ENCODE data around the gene TCF4. TPM values are rescaled to one million over a fixed set of nuclear protein-coding genes. Genes with fewer than 3 reads are reported as not detected.

Gene TCF4
- total RNA-seq, 1 experiment from 2014 or later: 261 TPM

DNA sequence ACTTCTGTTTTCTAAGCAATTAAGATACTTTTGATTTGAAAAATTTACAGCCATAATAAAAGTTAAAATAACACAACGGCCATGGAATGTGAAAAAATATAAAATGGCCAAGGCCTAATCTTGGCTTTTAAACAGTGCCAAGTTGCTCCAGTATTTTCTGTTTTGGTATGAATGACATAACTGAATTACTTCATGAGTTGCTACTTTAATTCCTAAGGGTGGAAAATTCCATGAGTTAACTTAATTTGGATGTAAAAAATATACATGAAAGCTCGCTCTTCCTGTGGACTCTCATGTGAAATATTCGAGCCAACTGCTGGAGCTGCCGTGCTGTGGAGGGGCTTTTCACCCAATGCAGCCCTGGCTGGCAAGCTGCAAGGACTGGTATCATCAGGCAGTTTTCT, 342.8 kb downstream of the TCF4 start:
- no peak overlapping the region for H3K27ac ChIP-seq (ENCODE audit: low read length)
- H3K4me3 ChIP-seq (ENCODE audit: low read length): no peak overlapping the region
- no peak for DNase-seq
- H3K9me3 ChIP-seq (ENCODE audit: low read length): no peaks in the 10 kb centered on the region
- H3K9me2 ChIP-seq (replicated peaks; ENCODE audit: insufficient read depth, low read length): no peaks in the 10 kb centered on the region
- no peaks in the 10 kb centered on the region for H3K79me2 ChIP-seq (ENCODE audit: low read length)
- H3K27me3 ChIP-seq (ENCODE audit: low read length): no peaks in the 10 kb centered on the region
- no peak overlapping the region for H3K4me2 ChIP-seq (ENCODE audit: low read depth, low read length, poor library complexity, severe bottlenecking)
- H3K9ac ChIP-seq (ENCODE audit: low read length): no peak overlapping the region
- H2AFZ ChIP-seq (ENCODE audit: low read length): no peak overlapping the region
- H4K20me1 ChIP-seq (ENCODE audit: insufficient read depth, low read depth, low read length): no peaks in the 10 kb centered on the region
- H3K4me1 ChIP-seq (ENCODE audit: low read length): no peaks in the 10 kb centered on the region
- peaks cover 18% of the 10 kb centered on the region; the same call in 1 of the 2 replicates for H3K36me3 ChIP-seq (ENCODE audit: insufficient read depth, low read length)

DNA sequence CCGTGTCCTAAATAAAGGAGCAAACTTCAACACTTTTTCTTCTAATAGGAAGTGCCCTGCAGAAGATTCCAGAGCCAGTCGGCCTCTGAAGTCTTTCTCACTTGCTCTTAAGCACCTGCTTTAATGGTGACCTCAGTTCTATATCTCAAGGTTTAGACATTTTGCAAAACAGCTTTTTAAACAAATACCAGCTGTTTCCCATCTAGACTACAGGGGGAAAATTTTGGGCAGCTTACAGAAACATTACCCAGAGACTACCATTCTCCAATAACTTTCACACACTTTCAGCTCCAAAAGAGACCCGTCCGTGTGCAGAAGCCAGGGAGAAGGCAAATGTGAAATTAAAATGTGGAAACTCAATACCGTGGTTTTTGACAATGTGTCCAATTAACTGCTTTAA, 343.4 kb downstream of the TCF4 start:
- Histone ChIP-seq H3K9me2 (replicated peaks; ENCODE audit: insufficient read depth, low read length) (no peaks in the 10 kb centered on the region), H2AFZ (ENCODE audit: low read length) (no peak overlapping the region), H3K27me3 (ENCODE audit: low read length) (no peaks in the 10 kb centered on the region), H3K27ac (ENCODE audit: low read length) (no peak overlapping the region), H3K4me2 (ENCODE audit: low read depth, low read length, poor library complexity, severe bottlenecking) (no peak overlapping the region), H4K20me1 (ENCODE audit: insufficient read depth, low read depth, low read length) (no peaks in the 10 kb centered on the region), H3K4me3 (ENCODE audit: low read length) (no peak overlapping the region), H3K4me1 (ENCODE audit: low read length) (no peaks in the 10 kb centered on the region), H3K36me3 (ENCODE audit: insufficient read depth, low read length) (peaks cover 14% of the 10 kb centered on the region; the same call in 1 of the 2 replicates), H3K79me2 (ENCODE audit: low read length) (no peaks in the 10 kb centered on the region), H3K9me3 (ENCODE audit: low read length) (no peaks in the 10 kb centered on the region), H3K9ac (ENCODE audit: low read length) (no peak overlapping the region)
- DNase-seq: no peak

DNA sequence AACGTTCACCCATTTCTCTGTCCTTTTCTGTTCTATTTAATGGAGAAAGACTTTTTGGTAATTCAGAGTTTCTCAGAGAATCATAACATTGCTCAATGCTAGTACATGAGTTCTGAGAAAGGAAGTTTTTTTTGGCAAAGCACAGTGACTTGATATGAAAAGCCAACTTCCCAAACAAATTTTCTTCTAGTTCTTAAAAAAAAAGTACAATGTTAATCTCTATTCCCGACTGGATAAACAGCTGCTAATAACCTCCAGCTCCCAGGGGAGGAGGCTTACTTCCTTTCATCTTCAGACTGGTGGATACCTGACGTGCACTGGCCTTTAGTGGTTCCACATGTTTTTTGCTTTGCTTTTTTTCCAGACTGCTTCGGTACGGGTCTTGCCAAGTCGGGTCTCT, 344.1 kb downstream of the TCF4 start:
- Histone ChIP-seq H3K79me2 (ENCODE audit: low read length) (no peaks in the 10 kb centered on the region), H4K20me1 (ENCODE audit: insufficient read depth, low read depth, low read length) (no peaks in the 10 kb centered on the region), H3K4me3 (ENCODE audit: low read length) (no peak overlapping the region), H3K4me2 (ENCODE audit: low read depth, low read length, poor library complexity, severe bottlenecking) (no peak overlapping the region), H3K9me3 (ENCODE audit: low read length) (no peaks in the 10 kb centered on the region), H3K27ac (ENCODE audit: low read length) (no peak overlapping the region), H2AFZ (ENCODE audit: low read length) (no peak overlapping the region), H3K9me2 (replicated peaks; ENCODE audit: insufficient read depth, low read length) (no peaks in the 10 kb centered on the region), H3K9ac (ENCODE audit: low read length) (no peak overlapping the region), H3K4me1 (ENCODE audit: low read length) (no peaks in the 10 kb centered on the region), H3K36me3 (ENCODE audit: insufficient read depth, low read length) (peaks cover 14% of the 10 kb centered on the region; the same call in 1 of the 2 replicates), H3K27me3 (ENCODE audit: low read length) (no peaks in the 10 kb centered on the region)
- no peak for DNase-seq

DNA sequence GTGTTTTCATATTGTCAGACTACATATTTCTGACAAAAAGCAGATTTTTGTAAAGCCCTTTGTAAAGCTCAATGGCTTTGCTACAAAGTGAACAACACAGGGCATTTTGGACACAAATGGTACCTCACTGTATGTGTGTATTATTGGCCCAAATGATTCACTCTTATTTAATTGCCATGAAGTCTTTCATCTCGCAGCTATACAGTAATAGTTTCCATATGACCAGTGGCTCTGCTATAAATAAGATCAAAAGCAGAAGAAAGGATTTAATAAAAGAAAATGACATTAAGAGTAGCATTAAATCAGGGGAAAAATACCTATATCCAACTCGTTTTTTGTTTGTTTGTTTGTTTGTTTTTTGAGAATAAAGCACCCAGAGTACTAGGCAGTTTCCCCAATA, 344.7 kb downstream of the TCF4 start:
- no peaks in the 10 kb centered on the region for H3K9me2 ChIP-seq (replicated peaks; ENCODE audit: insufficient read depth, low read length)
- H4K20me1 ChIP-seq (ENCODE audit: insufficient read depth, low read depth, low read length): no peaks in the 10 kb centered on the region
- H2AFZ ChIP-seq (ENCODE audit: low read length): no peak overlapping the region
- no peaks in the 10 kb centered on the region for H3K79me2 ChIP-seq (ENCODE audit: low read length)
- no peaks in the 10 kb centered on the region for H3K27me3 ChIP-seq (ENCODE audit: low read length)
- H3K4me2 ChIP-seq (ENCODE audit: low read depth, low read length, poor library complexity, severe bottlenecking): no peak overlapping the region
- H3K27ac ChIP-seq (ENCODE audit: low read length): no peak overlapping the region
- H3K9me3 ChIP-seq (ENCODE audit: low read length): no peaks in the 10 kb centered on the region
- H3K4me1 ChIP-seq (ENCODE audit: low read length): no peaks in the 10 kb centered on the region
- no peak overlapping the region for H3K9ac ChIP-seq (ENCODE audit: low read length)
- no peak for DNase-seq
- peaks cover 14% of the 10 kb centered on the region; the same call in 1 of the 2 replicates for H3K36me3 ChIP-seq (ENCODE audit: insufficient read depth, low read length)
- H3K4me3 ChIP-seq (ENCODE audit: low read length): no peak overlapping the region

DNA sequence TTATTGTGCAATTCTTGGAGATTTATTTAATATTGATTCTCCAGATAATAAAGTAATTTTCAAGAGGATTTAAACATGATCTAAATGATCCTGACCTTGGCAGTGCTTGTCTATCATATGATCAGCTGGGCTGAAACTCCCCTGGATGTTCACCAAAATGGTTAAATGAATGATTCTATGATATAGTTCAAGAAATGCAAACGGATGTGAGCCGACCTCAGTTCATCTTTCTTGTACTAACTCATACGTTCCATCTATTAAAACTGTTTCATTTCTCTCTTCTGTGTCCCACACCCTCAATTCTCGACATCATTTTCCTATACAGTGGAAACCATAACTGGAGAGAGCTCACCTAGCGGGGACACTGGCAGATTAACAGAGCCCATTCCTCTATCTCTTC, 347.0 kb downstream of the TCF4 start:
- no peak overlapping the region for H3K27ac ChIP-seq (ENCODE audit: low read length)
- no peak overlapping the region for H3K9ac ChIP-seq (ENCODE audit: low read length)
- H3K79me2 ChIP-seq (ENCODE audit: low read length): no peaks in the 10 kb centered on the region
- no peak for DNase-seq
- no peaks in the 10 kb centered on the region for H3K27me3 ChIP-seq (ENCODE audit: low read length)
- H3K4me1 ChIP-seq (ENCODE audit: low read length): no peaks in the 10 kb centered on the region
- peaks cover 17% of the 10 kb centered on the region; the same call in 1 of the 2 replicates for H3K36me3 ChIP-seq (ENCODE audit: insufficient read depth, low read length)
- H4K20me1 ChIP-seq (ENCODE audit: insufficient read depth, low read depth, low read length): no peaks in the 10 kb centered on the region
- no peaks in the 10 kb centered on the region for H3K9me3 ChIP-seq (ENCODE audit: low read length)
- H3K4me2 ChIP-seq (ENCODE audit: low read depth, low read length, poor library complexity, severe bottlenecking): no peak overlapping the region
- H3K9me2 ChIP-seq (replicated peaks; ENCODE audit: insufficient read depth, low read length): no peaks in the 10 kb centered on the region
- H2AFZ ChIP-seq (ENCODE audit: low read length): no peak overlapping the region
- H3K4me3 ChIP-seq (ENCODE audit: low read length): no peak overlapping the region

DNA sequence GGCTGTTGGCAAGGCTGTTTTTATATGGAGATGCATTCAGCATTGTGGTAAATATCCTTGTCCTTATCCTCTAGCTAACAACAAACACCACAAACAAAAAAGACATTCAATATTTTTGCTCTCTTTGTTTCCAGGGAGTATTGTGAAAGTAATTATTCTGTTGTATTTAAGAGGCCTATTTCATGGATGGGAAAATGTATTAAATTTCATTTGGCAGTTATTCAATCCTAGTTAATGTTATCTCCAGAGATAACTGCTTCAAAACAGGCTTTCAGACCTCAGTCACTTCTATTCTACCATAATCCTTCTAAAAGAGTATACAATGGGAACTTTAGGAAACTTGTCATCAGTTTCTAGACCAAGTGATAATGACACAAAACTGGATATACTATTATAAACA, 348.3 kb downstream of the TCF4 start:
- no peak overlapping the region for H3K4me3 ChIP-seq (ENCODE audit: low read length)
- no peak overlapping the region for H3K27ac ChIP-seq (ENCODE audit: low read length)
- no peaks in the 10 kb centered on the region for H3K9me2 ChIP-seq (replicated peaks; ENCODE audit: insufficient read depth, low read length)
- no peaks in the 10 kb centered on the region for H3K27me3 ChIP-seq (ENCODE audit: low read length)
- H3K36me3 ChIP-seq (ENCODE audit: insufficient read depth, low read length): peaks cover 12% of the 10 kb centered on the region; the same call in 1 of the 2 replicates
- no peak overlapping the region for H3K9ac ChIP-seq (ENCODE audit: low read length)
- H3K4me2 ChIP-seq (ENCODE audit: low read depth, low read length, poor library complexity, severe bottlenecking): no peak overlapping the region
- H2AFZ ChIP-seq (ENCODE audit: low read length): no peak overlapping the region
- no peaks in the 10 kb centered on the region for H4K20me1 ChIP-seq (ENCODE audit: insufficient read depth, low read depth, low read length)
- H3K9me3 ChIP-seq (ENCODE audit: low read length): no peaks in the 10 kb centered on the region
- DNase-seq: no peak
- H3K79me2 ChIP-seq (ENCODE audit: low read length): no peaks in the 10 kb centered on the region
- no peaks in the 10 kb centered on the region for H3K4me1 ChIP-seq (ENCODE audit: low read length)

DNA sequence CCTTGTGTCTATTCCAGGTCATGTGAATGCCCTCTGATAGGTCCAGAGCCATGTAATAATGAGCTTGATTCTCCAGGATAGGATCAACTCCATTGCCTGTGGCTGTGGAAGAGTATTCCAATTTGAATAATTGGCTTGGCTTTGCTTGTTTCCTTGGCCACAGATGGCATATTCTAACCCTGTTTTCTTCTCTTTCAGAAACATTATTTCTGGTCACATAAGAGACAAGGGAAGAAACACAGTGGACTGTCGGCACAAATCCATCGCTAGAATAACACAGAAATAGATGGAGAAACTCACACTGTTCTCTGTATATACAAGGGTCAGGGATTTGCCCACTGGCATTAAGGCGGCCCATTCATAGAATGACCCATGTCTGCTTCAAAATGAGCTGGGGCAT, 350.3 kb downstream of the TCF4 start:
- Histone ChIP-seq H4K20me1 (ENCODE audit: insufficient read depth, low read depth, low read length) (no peaks in the 10 kb centered on the region), H3K4me2 (ENCODE audit: low read depth, low read length, poor library complexity, severe bottlenecking) (no peak overlapping the region), H3K27me3 (ENCODE audit: low read length) (no peaks in the 10 kb centered on the region), H3K9me3 (ENCODE audit: low read length) (no peaks in the 10 kb centered on the region), H3K9ac (ENCODE audit: low read length) (no peak overlapping the region), H3K4me1 (ENCODE audit: low read length) (no peaks in the 10 kb centered on the region), H3K79me2 (ENCODE audit: low read length) (no peaks in the 10 kb centered on the region), H2AFZ (ENCODE audit: low read length) (no peak overlapping the region), H3K27ac (ENCODE audit: low read length) (no peak overlapping the region), H3K4me3 (ENCODE audit: low read length) (no peak overlapping the region), H3K36me3 (ENCODE audit: insufficient read depth, low read length) (peaks cover 17% of the 10 kb centered on the region; the same call in 1 of the 2 replicates), H3K9me2 (replicated peaks; ENCODE audit: insufficient read depth, low read length) (no peaks in the 10 kb centered on the region)
- no peak for DNase-seq

DNA sequence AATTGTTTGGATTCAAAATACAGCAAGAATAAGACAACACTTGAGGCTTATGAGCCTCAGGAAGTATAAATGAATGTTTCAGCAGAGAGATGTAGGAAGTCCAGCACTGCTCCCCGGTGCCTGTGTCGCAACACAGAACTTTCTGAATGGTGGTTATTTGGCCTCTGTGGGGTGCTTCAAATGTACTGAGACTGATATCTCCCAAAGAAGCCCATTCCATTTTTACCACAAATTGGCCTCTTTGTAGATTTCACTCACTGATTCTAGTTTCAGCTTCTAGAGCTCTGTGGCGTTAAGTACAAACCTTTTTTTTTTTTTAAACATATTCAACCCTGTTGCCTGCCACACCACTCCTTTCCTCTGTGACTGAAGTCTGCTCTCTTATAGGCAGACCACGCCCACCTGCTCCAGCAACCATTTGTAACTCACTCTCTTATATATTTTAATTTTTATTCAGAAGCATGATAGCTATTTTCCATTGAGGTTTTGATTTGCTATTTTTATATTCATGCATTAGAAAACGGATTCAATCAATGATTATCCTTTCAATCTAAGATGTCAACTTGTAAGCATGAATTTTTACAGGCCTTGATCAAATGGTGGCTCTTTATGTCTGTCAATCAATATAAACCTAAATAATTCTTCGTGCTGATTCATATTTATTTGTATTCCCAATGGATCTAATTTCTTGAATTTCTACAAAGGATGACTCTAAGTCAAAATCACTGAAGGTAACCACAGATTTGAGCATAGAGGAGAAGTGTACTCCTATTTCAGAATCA, 351.7 kb downstream of the TCF4 start:
- no peak overlapping the region for H3K9ac ChIP-seq (ENCODE audit: low read length)

More for the DNA sequence above, 351.7 kb downstream of the TCF4 start:
- H3K36me3 ChIP-seq (ENCODE audit: insufficient read depth, low read length): peaks cover 19% of the 10 kb centered on the region; the same call in 1 of the 2 replicates
- no peaks in the 10 kb centered on the region for H3K79me2 ChIP-seq (ENCODE audit: low read length)
- no peaks in the 10 kb centered on the region for H3K9me3 ChIP-seq (ENCODE audit: low read length)
- H3K27me3 ChIP-seq (ENCODE audit: low read length): no peaks in the 10 kb centered on the region
- H2AFZ ChIP-seq (ENCODE audit: low read length): no peak overlapping the region
- no peaks in the 10 kb centered on the region for H3K9me2 ChIP-seq (replicated peaks; ENCODE audit: insufficient read depth, low read length)
- H3K27ac ChIP-seq (ENCODE audit: low read length): no peak overlapping the region
- no peak for DNase-seq
- no peaks in the 10 kb centered on the region for H4K20me1 ChIP-seq (ENCODE audit: insufficient read depth, low read depth, low read length)
- H3K4me3 ChIP-seq (ENCODE audit: low read length): no peak overlapping the region
- no peaks in the 10 kb centered on the region for H3K4me1 ChIP-seq (ENCODE audit: low read length)
- H3K4me2 ChIP-seq (ENCODE audit: low read depth, low read length, poor library complexity, severe bottlenecking): no peak overlapping the region
